A204.1 (cell line): Measurements from ENCODE around the gene KRT6C.

Experiments
- FAIRE-seq: peaks from 2 replicates; lab custom pipeline; 2012; peaks lifted over from hg19 to GRCh38; lab: Jason Lieb, UNC

The KRT6C gene

DNA sequence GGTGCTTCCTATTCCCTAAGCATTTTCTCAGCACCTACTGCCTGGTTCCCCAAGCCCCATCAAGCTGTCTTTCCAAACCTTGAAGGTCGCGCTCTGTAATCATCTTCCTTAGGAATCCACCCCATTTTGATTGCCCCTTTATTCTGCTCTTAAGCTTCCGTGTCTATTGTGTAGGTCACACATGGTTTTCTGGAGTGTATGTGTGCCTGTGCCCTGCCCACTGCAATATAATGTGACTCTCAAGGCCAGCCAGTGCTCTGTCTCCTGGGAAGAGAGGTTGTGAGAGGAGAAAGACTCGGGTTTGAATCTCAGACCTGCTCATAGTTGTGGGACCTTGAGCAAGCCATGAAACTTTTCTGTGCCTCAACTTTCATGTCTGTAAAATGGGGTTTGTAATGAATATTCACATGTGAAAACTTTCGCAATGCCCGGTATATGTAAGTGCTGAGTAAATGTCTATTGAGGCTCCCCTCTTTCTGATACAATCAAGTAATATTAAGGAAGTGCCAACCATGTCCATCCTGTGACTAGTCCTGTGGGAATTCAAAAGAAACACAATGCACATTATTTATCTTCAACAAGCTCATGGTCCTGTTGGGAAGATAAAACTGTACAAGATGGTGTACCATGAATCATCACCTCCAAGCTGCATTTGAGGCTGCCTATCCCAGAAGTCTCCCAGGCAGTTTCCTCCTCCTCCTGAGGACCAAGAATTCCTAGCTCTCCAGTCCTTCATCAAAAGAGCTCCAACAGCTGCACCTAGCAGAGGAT is 38.7 kb downstream of the KRT6C start:
- no peak for FAIRE-seq

DNA sequence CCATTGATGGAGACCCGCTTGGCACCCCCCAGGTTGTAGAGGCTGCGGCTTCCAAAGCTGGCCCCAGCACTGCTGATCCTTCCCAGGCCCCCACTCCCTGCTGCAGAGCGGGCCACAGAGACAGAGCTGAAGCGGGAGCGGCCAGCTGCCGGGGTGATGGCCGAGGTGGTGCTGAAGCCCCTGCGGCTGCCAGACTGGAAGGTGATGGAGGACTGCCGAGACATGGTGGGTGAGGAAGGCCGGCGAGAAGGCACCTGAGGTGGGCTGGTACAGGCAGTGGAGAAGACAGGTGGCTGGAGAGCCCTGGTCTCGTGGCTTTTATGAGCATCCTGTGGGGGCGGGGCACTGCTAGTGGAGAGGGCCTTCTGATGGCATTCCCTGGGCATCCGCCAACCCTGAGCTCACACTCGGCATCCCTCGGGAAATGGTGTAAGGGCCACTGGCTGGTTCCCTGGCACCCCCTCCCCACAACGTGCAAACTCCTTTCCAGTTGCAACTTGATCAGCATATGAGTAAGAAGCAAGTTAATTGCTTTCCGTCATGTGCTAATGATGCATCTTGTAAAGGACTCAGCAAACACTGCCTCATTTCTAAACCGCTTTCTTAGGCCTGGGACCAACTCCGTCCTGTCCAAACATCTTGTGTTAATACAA is 39.4 kb downstream of the KRT6C start, which contains the start of gene KRT75:
Gene KRT75, minus strand, starts transcription at position 291 of the 653 bp plus-strand sequence. Its CDS starts 67 bp downstream, at position 224.
- no peak for FAIRE-seq

GRCh38 chr12:52433501-52434080 is 40.0 kb downstream of the KRT6C start:
- no peak for FAIRE-seq

GRCh38 chr12:52432559-52433207 is 40.9 kb downstream of the KRT6C start:
- no peak for FAIRE-seq

DNA sequence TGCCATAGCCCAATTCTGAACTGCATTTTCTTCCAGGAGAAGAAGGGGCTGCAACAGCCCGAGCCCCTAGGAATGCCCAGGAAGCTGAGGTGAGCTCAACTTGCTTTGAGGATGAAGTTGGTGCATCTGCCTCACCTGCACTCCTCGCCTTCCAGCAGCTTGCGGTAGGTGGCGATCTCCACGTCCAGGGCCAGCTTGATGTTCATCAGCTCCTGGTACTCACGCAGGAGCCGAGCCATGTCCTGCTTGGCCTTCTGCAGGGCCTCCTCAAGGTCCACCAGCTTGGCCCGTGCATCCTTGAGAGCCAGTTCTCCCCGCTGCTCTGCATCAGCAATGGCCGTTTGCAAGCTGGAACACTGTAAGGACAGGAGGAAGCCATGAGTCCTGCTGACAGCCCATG is 45.5 kb downstream of the KRT6C start:
- FAIRE-seq = no peak

DNA sequence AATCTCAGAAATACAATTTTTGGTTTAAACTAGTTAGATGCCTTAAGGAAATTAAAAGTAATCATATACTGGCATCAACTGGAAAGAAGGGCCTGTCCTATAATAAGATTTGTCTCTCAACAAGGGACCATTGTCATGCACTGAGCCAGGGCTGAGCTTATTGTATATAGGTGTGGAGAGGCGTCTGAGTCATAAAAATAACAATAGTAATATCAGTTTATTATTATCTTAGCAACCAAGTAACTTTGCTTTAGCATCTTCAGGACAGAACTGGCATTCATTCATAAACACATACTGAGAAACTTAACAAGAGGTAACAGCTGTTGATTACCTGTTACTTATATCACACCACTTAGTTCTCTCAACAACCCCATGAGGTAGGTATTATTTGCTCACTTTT is 46.5 kb downstream of the KRT6C start:
- FAIRE-seq = no peak

- no peak for FAIRE-seq
These were observed 47.6 kb downstream of the KRT6C start for GRCh38 chr12:52426034-52426433.

DNA sequence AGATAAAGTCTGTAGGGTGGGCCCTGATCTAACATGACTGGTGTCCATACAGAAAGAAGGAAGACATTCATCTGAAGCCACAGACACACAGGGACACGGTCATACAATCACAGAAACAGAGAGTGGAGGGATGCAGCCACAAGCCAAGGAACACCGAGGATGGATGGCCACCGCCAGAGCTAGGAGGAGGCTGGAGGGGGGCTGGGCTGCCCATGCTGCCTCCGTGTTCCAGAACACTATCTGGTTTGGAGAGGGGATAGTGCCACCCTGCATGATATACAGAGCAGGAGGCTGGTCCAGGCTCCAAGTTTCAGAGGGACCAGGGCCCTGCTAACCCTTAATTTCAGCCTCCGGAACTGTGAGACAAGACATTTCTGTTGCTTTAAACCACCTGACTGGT is 48.1 kb downstream of the KRT6C start:
- no peak for FAIRE-seq

GRCh38 chr12:52423661-52424500 is 49.7 kb downstream of the KRT6C start:
- no peak for FAIRE-seq

DNA sequence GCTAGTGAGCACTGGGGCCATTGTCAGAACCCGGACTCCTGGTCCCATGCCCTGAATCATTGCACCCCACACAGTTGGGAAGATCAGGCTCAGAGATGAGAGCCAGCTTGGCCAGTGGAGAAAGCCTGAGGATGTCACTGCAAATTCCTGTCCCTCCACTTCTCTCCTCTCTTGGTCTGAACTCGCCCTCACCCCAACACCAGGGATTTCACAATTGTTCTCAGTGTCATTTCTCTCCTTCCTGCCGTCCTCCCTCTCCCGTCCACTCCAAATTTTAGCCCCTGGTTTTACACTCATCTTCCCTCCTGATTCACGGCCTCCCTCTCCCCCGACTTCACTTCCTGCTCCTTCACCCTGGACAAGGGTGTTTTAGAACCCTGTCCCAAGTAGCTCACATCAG is 50.6 kb downstream of the KRT6C start:
- FAIRE-seq = no peak

GRCh38 chr12:52419656-52420055 is 53.9 kb downstream of the KRT6C start:
- FAIRE-seq = no peak

- FAIRE-seq = no peak
These were observed 55.0 kb downstream of the KRT6C start for GRCh38 chr12:52418576-52419110.
